Kidney epithelial cell (primary cell): ENCODE measurements around the gene EVA1C. TPM values are rescaled to one million over a fixed set of nuclear protein-coding genes. Genes with fewer than 3 reads are reported as not detected.

ENCODE experiments used
- DNase-seq: peaks from one replicate; pipeline ENCODE4 v3.0.0-alpha.2; 2010; ENCODE audit warnings: low read depth
- H3K27me3 ChIP-seq: 2 replicates; pipeline ENCODE4 v1.6.0; 2011; ENCODE audit warnings: low read length; ENCODE audit not compliant: control insufficient read depth, insufficient read depth
- H3K36me3 ChIP-seq: 2 replicates; pipeline ENCODE4 v1.5.1; 2011; ENCODE audit warnings: low read length; ENCODE audit not compliant: control insufficient read depth, insufficient read depth
- H3K4me3 ChIP-seq: 2 replicates; pipeline ENCODE4 v1.5.1; 2011; ENCODE audit warnings: low read depth, mild to moderate bottlenecking, control low read depth, low read length
- total RNA-seq: library from RNA; depleted of rRNA; stranded (reverse); fragments of >200 nt; gene quantifications from 2 replicates; pipeline ENCODE4 v1.2.3, GENCODE V29; 2015
- TF ChIP-seq, protein P1 (sequence below): IDR thresholded peaks from 2 replicates; pipeline ENCODE4 v1.5.1; 2011; ENCODE audit warnings: mild to moderate bottlenecking, moderate library complexity, low read length, control low read depth, inconsistent platforms; ENCODE audit not compliant: insufficient read depth, poor library complexity, severe bottlenecking

EVA1C gene
- total RNA-seq, 1 donor from 2014 or later: 0.54 TPM

DNA sequence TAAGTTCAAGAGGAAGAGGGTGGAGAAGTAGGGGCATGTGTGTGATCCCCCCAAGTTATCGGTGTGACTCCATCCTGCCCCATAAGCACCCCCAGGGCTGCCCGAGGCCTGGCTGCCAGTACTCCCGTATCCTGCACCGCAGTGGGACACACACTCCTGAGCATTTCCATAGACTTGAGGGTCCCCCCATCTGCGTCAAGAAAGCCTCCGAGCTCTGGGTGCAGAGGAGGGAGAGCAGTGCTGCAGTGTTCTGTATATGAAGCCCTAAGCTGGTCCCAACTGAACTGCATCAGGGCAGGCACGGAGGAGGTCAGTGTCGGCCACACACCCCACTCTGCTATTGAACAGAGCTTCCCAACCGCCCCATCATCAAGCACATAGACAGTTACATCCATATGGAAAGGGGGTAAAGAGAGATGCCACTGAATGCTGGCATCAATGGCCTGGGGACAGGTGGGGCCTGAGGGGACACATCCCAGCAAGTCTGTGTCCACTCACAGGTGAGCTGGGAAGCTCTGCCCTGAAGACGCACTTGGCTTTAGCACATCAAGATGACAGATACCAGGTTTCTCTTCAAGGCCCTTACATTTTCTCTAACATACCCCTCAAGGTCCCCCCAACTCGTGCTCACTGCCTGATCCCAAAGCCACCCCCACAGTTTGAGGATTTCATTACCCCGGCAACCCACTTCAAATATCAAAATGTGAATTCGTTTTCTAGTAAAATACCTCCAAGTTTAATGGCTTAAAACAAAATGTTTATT lies 64.3 kb downstream of the EVA1C start:
- TF ChIP-seq, protein P1, sequence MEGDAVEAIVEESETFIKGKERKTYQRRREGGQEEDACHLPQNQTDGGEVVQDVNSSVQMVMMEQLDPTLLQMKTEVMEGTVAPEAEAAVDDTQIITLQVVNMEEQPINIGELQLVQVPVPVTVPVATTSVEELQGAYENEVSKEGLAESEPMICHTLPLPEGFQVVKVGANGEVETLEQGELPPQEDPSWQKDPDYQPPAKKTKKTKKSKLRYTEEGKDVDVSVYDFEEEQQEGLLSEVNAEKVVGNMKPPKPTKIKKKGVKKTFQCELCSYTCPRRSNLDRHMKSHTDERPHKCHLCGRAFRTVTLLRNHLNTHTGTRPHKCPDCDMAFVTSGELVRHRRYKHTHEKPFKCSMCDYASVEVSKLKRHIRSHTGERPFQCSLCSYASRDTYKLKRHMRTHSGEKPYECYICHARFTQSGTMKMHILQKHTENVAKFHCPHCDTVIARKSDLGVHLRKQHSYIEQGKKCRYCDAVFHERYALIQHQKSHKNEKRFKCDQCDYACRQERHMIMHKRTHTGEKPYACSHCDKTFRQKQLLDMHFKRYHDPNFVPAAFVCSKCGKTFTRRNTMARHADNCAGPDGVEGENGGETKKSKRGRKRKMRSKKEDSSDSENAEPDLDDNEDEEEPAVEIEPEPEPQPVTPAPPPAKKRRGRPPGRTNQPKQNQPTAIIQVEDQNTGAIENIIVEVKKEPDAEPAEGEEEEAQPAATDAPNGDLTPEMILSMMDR: no peak
- DNase-seq: no peak

DNA sequence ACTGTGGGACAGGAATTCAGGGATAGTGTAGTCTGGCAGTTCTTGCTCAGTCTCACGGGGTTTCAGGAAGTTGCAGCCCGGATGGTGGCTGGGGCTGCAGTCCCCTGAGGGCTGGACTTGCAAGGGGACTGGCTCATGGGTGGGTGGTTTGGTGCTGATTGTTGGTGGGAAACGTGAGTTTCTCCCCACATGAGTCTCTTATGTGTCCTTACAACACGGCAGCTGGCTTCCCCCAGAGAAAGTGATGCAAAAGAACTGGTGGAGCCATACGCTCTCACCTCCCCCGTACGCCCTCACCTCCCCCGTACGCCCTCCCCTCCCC lies 64.9 kb downstream of the EVA1C start:
- no peak for DNase-seq
- Histone ChIP-seq H3K36me3 (no peaks in the 10 kb centered on the region), H3K27me3 (no peaks in the 10 kb centered on the region), H3K4me3 (no peak overlapping the region)
- TF ChIP-seq, protein P1: no peak

More for the DNA sequence above, 64.3 kb downstream of the EVA1C start:
- Histone ChIP-seq H3K36me3 (no peaks in the 10 kb centered on the region), H3K4me3 (no peak overlapping the region), H3K27me3 (no peaks in the 10 kb centered on the region)

DNA sequence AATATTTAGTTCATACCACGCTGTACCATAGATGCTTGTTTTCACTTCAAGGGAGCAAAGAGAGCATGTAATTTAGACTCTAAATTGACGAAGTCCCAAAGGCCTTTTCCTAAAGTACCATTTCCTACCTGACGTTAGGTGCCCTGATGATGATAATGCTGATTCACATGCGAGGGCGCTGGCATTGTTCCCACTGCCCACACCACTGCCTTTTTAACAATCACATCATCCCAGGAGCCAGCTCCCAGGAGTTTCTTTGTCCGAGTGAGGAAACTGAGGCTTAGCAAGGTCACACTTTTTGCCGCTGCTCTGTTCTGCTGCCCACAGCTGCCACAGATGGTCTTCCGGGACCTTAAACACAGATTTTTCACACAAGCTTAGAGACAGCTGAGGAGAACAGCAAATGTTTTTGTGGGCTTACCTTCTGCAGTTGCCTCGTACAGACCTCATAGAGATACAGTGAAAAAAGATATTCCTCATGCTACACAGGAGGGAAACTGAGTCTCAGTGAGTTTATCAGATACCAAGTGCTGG lies 69.4 kb downstream of the EVA1C start:
- Histone ChIP-seq H3K4me3 (no peak overlapping the region), H3K36me3 (no peaks in the 10 kb centered on the region), H3K27me3 (no peaks in the 10 kb centered on the region)
- TF ChIP-seq, protein P1: no peak
- no peak for DNase-seq

GRCh38 chr21:32482565-32483292 lies 70.2 kb downstream of the EVA1C start:
- Histone ChIP-seq H3K36me3 (no peaks in the 10 kb centered on the region), H3K27me3 (no peaks in the 10 kb centered on the region), H3K4me3 (no peak overlapping the region)
- TF ChIP-seq, protein P1: no peak
- DNase-seq: no peak

DNA sequence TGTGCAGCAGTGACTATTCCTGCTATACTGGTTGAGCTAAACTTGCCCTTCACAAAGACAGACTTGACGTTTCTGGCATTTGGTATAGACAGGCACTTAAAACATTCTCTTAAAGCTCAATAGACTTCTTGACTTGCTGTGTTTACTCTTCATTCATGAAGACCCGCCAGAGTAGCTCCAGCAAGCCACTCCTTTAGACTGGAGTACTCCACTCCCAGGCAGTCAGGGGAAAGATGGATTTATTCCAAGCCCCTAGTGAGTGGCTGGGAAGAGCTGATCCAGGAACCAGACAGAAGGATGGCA lies 70.7 kb downstream of the EVA1C start:
- Histone ChIP-seq H3K4me3 (no peak overlapping the region), H3K36me3 (no peaks in the 10 kb centered on the region), H3K27me3 (no peaks in the 10 kb centered on the region)
- TF ChIP-seq, protein P1: no peak
- no peak for DNase-seq
